HCT116 (cell line): ENCODE data around the gene SLAIN1.

Experiments
- CTCF ChIP-seq, 3 experiments: fragments of 200-600 bp in 1 of 3; sonication (generic) in 1 of 3; IDR thresholded peaks in 2 of 3; conservative IDR thresholded peaks in 1 of 3; 2 replicates each; pipeline ENCODE4 v1.5.1; 2012 to 2017; ENCODE audit warnings: low read depth in 2 of 3, low read length in 2 of 3, antibody characterized with exemption in 1 of 3, borderline replicate concordance in 1 of 3, control low read depth in 1 of 3, mild to moderate bottlenecking in 1 of 3, mixed read lengths in 1 of 3, mixed run types in 1 of 3, moderate library complexity in 1 of 3; ENCODE audit not compliant: insufficient read depth in 1 of 3
- POLR2A ChIP-seq: IDR thresholded peaks from 2 replicates; pipeline ENCODE4 v1.7.0; 2011; ENCODE audit warnings: borderline replicate concordance; ENCODE audit not compliant: insufficient read depth, insufficient read length; ENCODE audit errors: extremely low read depth

DNA sequence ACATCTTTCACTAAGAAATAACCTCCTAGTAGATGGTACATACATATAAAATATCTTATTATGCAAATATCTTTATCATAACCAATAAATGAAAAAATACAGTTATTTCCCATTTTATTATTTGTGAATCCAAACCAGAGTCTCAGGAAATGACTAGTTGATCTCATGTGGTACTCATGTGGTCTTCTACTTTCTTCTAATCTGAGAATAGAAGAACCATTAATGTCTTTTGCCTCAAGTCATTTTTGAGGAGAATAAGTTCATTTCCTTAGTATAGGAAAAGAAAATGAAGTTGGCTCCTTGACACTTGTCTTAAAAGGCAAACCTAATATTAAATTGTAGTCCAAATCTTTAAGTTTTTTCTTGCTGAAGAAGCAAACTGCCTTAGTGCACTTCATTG, 114.5 kb downstream of the SLAIN1 start:
- TF ChIP-seq CTCF (IDR thresholded peaks at IDR 0.05 in 2 of 3, conservative IDR thresholded peaks at IDR 0.05 in 1 of 3; ENCODE audit: borderline replicate concordance in 1 of 3, insufficient read depth in 1 of 3, low read depth in 2 of 3, low read length in 2 of 3) (no peak), POLR2A (no peak)
